GM21576 (cell line): ENCODE data around the gene POF1B.

Source experiments
- ATAC-seq: cut with Tn5 transposase; IDR thresholded peaks from one replicate; pipeline ENCODE4 v1.9.1; 2021; ENCODE audit warnings: mild to moderate bottlenecking, moderate library complexity; ENCODE audit not compliant: unreplicated experiment

POF1B gene

DNA sequence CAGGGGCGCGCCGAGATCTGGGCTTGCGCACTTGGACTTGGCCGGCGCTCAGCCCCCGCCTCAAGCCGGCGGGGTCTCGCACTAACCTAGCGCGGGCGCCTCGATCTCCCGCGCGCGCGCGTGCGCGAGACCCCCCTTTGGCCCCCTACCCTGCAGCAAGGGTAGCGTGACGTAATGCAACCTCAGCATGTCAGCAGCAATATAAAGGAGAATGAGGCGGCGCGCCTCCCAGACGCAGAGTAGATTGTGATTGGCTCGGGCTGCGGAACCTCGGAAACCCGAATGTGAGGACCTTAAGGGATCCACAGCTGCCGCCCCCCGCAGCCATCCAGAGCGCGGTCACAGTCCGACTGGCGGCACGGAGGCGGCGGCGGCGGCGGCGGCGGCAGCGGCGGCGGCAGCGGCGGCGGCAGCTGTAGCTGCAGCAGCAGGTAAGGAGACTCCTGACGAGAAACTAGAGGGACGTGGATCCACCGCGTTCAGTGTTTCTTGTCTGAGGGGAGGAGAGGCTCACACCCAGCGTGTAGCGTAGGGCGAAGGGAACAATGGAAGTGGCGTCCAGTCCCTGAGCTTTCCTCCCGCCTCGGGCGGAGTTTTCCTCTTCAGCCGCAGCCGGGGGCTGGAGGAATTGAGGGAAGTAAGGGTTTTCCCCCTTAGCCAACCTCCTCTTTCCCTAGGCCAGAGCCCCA is 135.6 kb downstream of the POF1B start, which contains the start of the genes SATL1 and ZNF711:
Gene SATL1 (minus strand): TSS at position 19 of the 689 bp plus-strand sequence. CDS start 134,811 bp downstream, outside the sequence.
Gene ZNF711 (plus strand): TSS at position 231 of the 689 bp plus-strand sequence. CDS start 3,582 bp downstream, outside the sequence.
- peak; percentile 50 for ATAC-seq

DNA sequence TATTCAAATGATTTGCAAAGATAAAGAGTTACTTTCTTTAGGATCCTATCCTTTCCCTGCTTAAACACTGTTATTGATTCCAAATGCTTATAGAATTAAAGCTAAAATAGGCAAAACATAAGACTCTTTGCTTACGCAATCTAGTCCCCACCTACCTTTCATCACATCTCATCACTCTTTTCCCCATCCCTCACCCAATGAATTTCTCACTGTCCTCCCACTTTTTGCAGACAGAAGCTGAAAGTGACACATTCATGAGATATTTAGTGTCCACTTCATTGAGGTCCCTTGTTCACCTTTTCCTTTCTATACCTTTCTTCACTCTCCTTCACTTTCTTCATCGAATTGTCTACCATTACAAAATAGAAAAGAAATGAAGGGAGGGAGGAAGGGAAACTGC is 136.3 kb downstream of the POF1B start:
- ATAC-seq: no peak
